Activated gamma-delta T cell treated with anti-CD3 and anti-CD28 coated beads, Interleukin-2, amount 50 U/mL, for 16 hours (primary cell): Measurements from ENCODE around the gene CYP24A1.
"Not testable (repeated sequence)": the region's sequence is repeated elsewhere in the genome, so short reads cannot be mapped to it uniquely, and the experiment has no call there.

ENCODE experiments used
- DNase-seq: peaks from one replicate; pipeline ENCODE4 v3.0.0-alpha.2; 2020; ENCODE audit warnings: low read depth

Gene CYP24A1

DNA sequence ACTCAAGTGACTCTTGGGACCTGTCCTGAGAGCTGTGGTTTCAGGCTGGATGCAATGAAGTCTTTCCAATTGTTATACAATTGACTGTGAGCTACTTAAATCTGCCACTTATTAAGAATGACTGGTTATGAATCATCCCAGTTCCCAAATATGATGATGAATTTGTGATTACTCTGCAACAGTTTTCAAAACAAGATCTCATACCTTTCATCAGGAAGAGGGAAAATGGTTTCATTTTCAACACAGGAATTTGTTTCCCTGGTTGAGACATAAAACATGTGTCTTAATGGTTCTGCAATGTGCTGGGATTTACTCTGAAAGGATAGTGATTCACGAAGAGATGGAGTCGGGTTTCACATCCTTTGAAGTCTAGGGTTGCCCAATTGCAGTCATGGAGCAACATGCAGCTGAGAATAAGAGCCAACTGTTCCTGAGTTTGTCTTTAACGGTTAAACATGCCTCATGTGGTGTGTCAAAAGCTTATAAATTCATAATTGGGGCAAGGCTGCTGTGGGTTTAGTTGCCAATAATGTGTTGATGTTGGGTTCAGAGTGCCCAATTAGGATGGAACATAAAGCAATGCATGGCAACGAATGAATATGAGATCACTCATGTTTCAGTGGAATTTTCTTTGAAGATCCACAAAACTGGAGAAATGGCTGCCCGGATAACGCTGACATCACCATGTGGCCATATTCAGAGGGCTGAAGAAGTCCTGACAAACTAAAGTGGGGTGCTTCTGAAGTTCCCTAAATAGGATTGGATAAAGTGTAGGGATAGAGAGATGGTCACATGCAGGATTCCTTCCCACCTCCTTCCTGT is 41.0 kb downstream of the CYP24A1 start:
- DNase-seq: no peak

GRCh38 chr20:54131675-54132611 is 41.8 kb downstream of the CYP24A1 start:
- DNase-seq: no peak

- not testable (repeated sequence) for DNase-seq
Observed at GRCh38 chr20:54131125-54131524, 42.7 kb downstream of the CYP24A1 start.

GRCh38 chr20:54129350-54129749 is 44.4 kb downstream of the CYP24A1 start:
- DNase-seq: no peak

GRCh38 chr20:54127855-54128574 is 45.8 kb downstream of the CYP24A1 start:
- no peak for DNase-seq

- DNase-seq: no peak
Observed at GRCh38 chr20:54126806-54127655, 46.8 kb downstream of the CYP24A1 start.

GRCh38 chr20:54126328-54126727 is 47.5 kb downstream of the CYP24A1 start:
- not testable (repeated sequence) for DNase-seq

DNA sequence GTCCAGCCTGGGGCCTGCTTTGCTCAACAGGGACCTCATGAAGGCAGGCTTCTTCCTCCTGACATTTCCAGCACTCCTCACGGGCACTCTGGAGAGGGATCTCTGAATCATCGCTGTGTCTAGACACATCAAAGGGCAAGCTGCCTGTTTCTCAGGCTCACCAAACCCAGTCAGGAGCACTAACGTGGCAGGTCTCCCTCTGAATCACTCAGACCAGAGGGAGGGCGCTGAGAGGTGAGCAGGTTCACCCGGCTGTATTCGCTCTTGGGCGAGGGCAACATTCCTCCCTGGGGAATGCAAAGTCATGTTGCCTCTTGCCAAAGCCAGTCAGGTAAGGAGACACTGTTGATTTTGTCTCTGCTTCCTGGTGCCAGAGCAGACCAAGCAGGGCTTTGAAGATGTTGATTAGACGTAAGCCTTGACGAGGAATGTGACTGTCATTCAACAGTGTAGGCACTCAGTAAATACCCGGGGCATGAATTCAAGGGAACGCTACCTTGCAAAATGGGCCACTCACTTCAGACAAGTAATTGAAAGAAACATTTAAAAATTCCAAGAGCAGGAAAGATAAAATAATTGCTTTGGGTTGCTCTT is 50.1 kb downstream of the CYP24A1 start:
- no peak for DNase-seq

DNA sequence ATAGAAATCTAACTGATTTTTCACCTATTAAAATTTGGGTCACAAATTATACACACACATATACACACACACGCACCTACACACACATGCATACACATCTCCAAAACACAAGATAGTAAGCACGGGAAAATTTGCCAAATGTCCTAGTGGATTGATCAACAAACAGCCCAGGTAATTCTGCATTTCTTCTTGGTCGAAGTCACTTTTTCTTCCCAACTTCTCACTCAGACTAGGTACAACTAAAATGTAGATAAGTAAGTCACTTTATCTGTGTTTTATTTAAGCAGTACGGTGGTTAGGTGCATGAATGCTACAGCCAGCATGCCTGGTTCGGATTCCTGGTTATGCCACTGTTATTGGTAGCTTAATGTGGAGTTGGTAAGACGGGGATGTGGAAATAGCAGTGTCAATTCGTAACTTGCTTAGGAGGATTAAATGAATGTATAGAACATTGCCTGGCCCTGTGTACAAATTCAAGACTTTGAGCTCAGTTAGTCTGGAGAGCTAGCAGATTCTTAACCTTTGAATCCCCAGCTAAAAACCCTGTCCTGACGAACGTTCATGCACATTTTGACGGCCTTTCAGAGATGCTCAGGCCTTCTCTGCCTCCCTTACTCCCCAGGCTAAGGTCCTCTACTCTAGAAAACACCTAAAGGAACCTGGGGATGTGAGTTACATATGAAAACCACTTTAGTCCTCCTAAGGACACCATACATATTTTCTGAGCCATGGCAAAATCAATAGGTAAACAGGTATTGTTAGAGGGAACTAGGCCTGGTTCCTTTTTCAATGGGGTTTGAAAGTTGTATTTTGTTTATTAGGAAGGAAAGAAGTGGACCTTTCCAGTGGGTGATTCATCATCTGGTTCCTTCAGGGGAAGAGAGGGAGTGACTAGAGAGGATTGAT is 50.9 kb downstream of the CYP24A1 start:
- no peak for DNase-seq

GRCh38 chr20:54122189-54122588 is 51.6 kb downstream of the CYP24A1 start:
- no peak for DNase-seq

DNA sequence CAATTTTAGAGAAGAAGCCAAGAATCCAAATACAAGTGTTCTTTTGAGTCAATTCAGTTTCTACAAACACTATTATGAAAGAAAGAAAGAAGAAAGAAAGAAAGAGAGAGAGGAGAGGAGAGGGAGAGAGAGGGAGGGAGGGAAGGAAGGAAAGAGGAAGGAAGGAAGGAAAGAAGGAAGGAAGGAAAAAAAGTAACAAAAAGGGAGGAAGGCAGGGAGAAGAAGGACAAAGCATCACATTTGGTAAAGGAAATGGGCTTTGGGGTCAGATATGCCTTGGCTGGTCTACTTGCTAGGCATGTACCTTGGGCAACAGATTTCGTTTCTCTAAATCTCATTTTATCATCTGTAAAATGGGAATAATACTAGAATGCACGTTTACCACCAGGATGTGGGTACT is 54.0 kb downstream of the CYP24A1 start:
- no peak for DNase-seq

DNA sequence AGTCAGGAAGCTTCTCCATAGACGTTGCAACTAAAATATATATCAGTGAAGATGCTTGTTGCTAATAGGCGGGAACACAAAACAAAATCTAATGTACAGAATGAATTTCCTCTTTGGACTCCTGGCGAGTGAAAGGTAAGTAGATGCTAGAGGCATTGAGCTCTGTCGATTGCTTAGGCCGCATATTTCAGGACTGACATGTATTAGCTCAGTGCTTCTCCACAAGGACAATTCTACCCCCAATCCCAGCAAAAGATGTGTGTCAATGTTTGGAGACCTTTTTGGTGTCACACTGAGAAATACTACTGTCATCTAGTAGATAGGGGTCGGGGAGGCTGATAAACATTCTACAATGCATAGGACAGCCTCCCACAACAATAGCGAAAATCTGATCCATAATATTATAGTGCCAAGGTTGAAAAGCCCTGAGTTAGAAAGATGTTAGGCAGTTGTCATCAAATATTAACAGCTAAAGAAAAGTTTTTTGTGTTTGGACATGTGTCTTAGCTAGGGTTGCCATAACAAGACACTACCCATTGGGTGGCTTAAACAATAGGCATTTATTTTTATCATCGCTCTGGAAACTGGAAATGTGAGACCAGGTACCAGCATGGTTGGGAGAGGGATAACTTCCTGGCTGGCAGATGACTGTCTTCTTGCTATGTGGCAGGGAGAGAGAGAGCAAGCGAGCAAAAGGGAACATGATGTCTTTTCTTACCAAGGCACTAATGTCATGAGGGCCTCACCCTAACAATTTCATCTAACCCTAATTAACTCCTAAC is 55.4 kb downstream of the CYP24A1 start:
- DNase-seq: no peak

DNA sequence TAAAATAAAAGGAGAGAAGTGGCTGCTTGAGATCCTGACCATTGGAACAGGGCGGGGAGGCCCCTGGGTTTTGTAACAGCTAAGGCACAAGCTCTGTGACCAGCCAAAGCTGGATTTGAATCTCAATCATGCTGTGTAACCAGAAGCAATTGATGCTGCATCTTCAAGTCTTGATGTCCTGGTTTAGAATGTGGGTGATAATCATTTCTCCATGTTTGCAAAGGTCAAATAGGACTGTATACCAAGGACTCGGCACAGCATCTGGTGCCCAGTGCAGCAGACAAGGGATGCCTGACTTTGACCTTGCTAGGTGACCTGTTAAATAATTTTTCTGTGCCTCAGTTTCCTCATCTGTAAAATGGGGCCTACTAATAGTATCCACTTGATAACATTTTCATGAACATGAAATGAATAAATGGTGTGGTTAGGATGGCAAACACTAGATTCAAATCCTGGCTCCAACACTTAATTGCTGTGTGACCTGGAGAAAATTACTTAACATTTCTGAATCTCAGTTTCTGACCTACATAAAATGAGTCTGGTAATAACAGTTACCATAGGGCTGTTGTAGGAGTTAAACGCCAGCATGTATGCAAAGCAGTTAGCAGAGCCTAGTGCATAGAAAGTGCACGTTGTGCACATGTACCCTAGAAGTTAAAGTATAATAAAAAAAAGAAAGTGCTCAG is 57.1 kb downstream of the CYP24A1 start:
- no peak for DNase-seq

GRCh38 chr20:54115172-54115854 is 58.5 kb downstream of the CYP24A1 start:
- no peak for DNase-seq

DNA sequence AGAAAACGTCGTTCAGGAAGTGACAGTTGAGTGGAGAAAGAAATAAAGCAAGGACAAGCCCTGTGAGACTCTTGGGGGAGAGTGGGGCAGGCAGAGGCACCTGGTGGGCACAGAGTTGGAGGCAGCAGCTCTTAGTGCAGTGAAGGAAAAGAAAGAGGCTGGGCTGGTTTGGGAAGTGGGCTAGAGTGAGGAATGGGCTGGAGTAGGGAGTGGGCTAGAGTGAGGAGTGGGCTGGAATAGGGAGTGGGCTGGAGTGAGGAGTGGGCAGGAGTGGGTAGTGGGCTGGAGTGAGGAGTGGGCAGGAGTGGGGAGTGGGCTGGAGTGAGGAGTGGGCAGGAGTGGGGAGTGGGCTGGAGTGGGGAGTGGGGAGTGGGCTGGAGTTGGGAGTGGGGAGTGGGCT is 59.7 kb downstream of the CYP24A1 start:
- DNase-seq: no peak

DNA sequence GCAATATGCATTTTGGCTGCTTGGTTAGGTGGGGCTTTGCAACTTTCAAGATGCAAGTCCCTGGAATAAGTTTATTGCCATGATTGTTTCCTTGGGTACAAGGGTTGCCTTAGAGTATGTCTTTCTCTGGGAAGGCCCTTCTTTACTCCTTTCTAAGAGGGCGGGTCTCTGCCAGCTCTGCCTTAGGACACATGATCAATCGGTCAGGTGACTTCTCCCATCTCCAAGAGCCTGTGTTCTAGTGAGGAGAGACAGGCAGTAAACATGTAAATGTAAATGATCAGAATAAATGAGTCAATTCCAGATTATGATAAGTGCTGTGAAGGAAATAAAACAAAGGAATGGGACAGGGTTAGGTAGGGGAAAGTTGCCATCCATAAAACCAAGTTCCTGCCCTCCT is 60.2 kb downstream of the CYP24A1 start:
- no peak for DNase-seq

DNA sequence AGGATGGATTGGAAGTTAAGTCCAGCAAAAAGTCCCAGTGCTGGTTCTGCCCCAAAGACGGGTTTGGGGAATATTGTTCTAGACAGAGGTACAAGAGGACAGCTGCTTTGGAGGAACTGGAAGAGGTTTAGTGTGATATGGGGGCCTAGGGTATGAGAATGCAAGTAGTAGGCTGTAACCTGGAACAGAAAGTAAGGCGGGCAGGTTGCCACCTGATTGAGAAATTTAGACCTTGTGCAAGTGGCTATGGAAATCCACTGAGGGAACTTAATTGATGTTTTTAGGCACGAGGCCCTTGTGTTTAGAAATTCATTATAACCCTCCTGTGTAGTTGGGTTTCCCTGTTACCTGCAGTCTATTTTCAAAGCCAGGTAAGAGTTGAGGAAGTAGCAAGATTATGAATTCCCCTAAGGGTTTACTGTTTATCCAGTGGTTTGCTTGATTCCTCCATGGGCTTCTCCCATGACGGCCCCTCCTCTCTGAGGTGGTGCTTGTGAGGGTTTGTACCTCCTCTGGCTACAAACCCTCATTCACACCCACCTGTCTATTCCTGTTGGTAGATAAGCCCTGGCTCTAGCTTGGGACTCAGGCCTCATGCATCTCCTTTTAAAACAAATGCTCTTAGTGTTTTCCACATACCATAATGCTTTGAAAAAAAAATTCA is 61.4 kb downstream of the CYP24A1 start:
- DNase-seq: no peak
